ENCODE data around the gene TSEN2. TPM values are rescaled to one million over a fixed set of nuclear protein-coding genes. Genes with fewer than 3 reads are reported as not detected.

Gene TSEN2
- total RNA-seq, 1 donor from 2014 or later, result 28.1 TPM

DNA sequence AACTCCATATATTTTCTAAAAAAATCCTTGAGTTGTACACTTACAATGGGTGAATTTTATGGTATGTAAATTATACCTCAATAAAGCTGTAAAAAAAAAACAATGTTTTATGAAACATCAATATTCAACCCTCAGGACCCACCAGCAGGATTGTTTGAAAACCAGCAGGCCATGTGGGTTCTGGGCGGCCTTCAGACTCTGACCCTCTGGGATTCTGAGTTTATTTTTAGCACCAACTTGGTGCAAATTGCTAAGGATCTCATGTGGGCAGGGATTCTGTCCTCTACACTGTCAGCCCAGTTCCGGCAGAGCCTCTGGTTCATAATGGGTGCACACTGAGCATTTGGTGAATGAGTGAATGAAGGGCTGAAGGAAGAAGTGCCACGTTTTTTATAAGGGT, 24.2 kb upstream of the TSEN2 start:
- no peaks in the 10 kb centered on the region for H3K9me3 Mint-ChIP-seq
- TF ChIP-seq, protein P1, sequence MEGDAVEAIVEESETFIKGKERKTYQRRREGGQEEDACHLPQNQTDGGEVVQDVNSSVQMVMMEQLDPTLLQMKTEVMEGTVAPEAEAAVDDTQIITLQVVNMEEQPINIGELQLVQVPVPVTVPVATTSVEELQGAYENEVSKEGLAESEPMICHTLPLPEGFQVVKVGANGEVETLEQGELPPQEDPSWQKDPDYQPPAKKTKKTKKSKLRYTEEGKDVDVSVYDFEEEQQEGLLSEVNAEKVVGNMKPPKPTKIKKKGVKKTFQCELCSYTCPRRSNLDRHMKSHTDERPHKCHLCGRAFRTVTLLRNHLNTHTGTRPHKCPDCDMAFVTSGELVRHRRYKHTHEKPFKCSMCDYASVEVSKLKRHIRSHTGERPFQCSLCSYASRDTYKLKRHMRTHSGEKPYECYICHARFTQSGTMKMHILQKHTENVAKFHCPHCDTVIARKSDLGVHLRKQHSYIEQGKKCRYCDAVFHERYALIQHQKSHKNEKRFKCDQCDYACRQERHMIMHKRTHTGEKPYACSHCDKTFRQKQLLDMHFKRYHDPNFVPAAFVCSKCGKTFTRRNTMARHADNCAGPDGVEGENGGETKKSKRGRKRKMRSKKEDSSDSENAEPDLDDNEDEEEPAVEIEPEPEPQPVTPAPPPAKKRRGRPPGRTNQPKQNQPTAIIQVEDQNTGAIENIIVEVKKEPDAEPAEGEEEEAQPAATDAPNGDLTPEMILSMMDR (conservative IDR thresholded peaks at IDR 0.05), result no peak
- no peak for DNase-seq (ENCODE audit: low read depth, low spot score)
- H3K36me3 Mint-ChIP-seq (ENCODE audit: low read depth), result no peaks in the 10 kb centered on the region
- no peak overlapping the region for H3K27ac Mint-ChIP-seq (ENCODE audit: unreplicated experiment)
- H3K4me1 Mint-ChIP-seq, result no peaks in the 10 kb centered on the region
- no peaks in the 10 kb centered on the region for H3K27me3 Mint-ChIP-seq (ENCODE audit: low read depth)
- H3K4me3 Mint-ChIP-seq, result no peak overlapping the region

DNA sequence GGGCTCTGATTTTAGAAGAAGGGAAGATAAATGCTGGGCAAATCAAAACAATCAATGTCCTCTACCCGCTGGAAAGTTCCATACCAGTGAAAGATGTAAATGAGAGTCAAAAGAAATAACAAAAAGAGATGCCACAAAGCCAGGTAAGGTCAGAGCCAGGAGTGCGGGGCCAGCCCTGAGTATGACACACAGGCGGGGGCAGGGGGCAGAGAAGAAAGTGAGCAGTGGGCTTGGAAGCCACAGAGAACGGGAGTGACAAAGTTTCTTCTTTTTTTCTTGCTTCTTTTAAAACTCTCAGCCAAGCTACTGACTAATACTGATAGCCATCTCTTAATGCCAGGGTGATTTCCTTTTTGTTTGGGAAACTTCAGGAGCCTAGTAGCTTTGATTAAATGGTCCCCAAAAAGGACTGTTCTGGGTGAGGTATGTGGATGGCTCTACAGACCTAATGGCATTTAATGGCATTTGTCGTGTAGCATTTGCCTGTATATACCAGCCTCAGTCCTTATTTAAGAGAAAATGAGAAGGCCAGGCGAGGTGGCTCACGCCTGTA, 23.1 kb upstream of the TSEN2 start:
- TF ChIP-seq, protein P1 (conservative IDR thresholded peaks at IDR 0.05), result no peak
- Mint-ChIP-seq H3K4me1 (no peaks in the 10 kb centered on the region), H3K9me3 (no peaks in the 10 kb centered on the region), H3K27ac (ENCODE audit: unreplicated experiment) (no peak overlapping the region), H3K36me3 (ENCODE audit: low read depth) (no peaks in the 10 kb centered on the region), H3K27me3 (ENCODE audit: low read depth) (no peaks in the 10 kb centered on the region), H3K4me3 (no peak overlapping the region)
- no peak for DNase-seq (ENCODE audit: low read depth, low spot score)

DNA sequence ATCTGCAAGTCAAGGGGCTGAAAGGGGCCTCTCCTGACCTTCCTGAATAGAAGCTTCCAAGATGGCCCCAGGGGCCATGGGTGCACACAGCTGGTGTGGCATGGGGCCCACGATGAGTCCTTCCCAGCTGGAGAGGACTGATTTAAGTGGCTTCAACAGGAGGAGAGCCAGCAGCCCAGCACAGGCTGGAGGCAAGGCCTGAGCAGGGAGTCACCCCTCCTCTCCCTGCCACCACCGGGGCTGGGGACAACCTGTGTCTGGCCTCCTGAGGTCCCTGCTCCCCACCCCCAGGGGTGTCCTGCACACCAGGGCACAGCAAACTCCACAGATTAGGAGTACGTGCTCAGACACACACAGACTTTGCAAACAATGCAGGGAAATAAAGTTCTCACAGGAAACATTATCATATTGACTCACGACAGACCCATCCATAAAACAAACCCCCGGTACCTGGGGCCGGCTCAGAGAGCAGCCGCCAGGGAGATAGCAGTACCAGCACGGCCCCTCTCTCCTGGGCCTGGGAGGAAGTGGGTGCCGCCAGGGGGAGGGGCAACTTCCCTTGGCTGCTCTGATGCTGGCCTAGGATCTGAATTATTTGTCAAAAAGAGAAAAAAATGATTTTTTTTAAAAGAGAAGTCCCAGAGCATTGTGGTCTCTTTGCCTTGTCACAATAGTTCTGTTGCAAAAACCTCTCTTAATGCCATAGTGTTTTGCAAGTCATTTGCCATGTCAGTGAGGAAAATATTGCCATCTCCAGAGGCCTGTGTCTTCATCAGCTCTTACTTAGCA, 21.9 kb upstream of the TSEN2 start:
- Mint-ChIP-seq H3K4me1 (no peaks in the 10 kb centered on the region), H3K36me3 (ENCODE audit: low read depth) (no peaks in the 10 kb centered on the region), H3K27me3 (ENCODE audit: low read depth) (no peaks in the 10 kb centered on the region), H3K4me3 (no peak overlapping the region), H3K27ac (ENCODE audit: unreplicated experiment) (no peak overlapping the region), H3K9me3 (no peaks in the 10 kb centered on the region)
- TF ChIP-seq, protein P1 (conservative IDR thresholded peaks at IDR 0.05), result no peak
- no peak for DNase-seq (ENCODE audit: low read depth, low spot score)

GRCh38 chr3:12463686-12464085, 20.6 kb upstream of the TSEN2 start:
- no peak overlapping the region for H3K27ac Mint-ChIP-seq (ENCODE audit: unreplicated experiment)
- TF ChIP-seq, protein P1 (conservative IDR thresholded peaks at IDR 0.05), result no peak
- no peaks in the 10 kb centered on the region for H3K27me3 Mint-ChIP-seq (ENCODE audit: low read depth)
- H3K4me3 Mint-ChIP-seq, result no peak overlapping the region
- H3K9me3 Mint-ChIP-seq, result no peaks in the 10 kb centered on the region
- no peaks in the 10 kb centered on the region for H3K4me1 Mint-ChIP-seq
- H3K36me3 Mint-ChIP-seq (ENCODE audit: low read depth), result no peaks in the 10 kb centered on the region
- DNase-seq (ENCODE audit: low read depth, low spot score), result no peak

DNA sequence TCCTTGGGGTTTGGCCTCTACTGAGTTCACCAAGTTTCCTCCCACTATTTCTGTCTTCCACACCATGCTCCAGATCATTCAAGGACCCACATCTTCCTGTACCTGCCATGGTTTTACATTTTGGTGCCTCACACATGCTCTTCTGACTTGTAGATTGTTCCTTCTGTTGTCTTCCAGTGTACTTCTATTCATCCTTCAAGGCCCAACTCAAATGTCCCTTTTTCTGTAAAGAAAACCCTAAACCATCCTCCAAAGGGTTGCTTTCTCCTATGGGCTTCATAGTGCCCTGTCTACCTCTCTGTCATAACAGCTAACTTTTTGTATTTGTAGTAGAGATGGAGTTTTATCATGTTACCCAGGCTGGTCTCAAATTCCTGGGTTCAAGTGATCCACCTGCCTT, 20.1 kb upstream of the TSEN2 start:
- TF ChIP-seq, protein P1 (conservative IDR thresholded peaks at IDR 0.05), result no peak
- Mint-ChIP-seq H3K4me3 (no peak overlapping the region), H3K4me1 (no peaks in the 10 kb centered on the region), H3K27me3 (ENCODE audit: low read depth) (no peaks in the 10 kb centered on the region), H3K27ac (ENCODE audit: unreplicated experiment) (no peak overlapping the region), H3K36me3 (ENCODE audit: low read depth) (no peaks in the 10 kb centered on the region), H3K9me3 (no peaks in the 10 kb centered on the region)
- DNase-seq (ENCODE audit: low read depth, low spot score), result no peak
